Measurements from ENCODE around the gene AKR1D1. TPM values are rescaled to one million over a fixed set of nuclear protein-coding genes. Genes with fewer than 3 reads are reported as not detected.

The AKR1D1 gene
- total RNA-seq, 1 donor from 2014 or later = not detected

DNA sequence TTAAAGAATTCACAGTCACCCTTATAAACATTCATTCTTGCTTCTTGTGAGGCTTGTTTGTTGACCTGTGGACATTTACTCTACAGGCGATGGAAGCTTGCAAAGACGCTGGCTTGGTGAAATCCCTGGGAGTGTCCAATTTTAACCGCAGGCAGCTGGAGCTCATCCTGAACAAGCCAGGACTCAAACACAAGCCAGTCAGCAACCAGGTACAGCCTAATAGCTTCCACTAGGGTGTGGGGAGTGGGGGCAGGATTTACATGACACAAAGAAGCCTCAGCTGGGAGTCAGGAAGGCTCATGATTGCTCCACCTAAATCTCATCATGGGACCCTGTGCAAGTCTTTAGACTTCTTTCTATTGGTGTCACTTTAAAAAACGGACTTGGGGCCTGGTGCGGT, 29.0 kb downstream of the AKR1D1 start:
- intact Hi-C loops (cut with micrococcal nuclease) = no loop called here
- Mint-ChIP-seq H3K4me1 (ENCODE audit: low read depth) (no peaks in the 10 kb centered on the region), H3K27ac (no peak overlapping the region), H3K36me3 (ENCODE audit: low read depth) (no peaks in the 10 kb centered on the region), H3K9me3 (no peaks in the 10 kb centered on the region), H3K4me3 (no peak overlapping the region), H3K27me3 (ENCODE audit: insufficient read depth) (peaks cover 5% of the 10 kb centered on the region)
- DNase-seq (ENCODE audit: low spot score) = no peak

DNA sequence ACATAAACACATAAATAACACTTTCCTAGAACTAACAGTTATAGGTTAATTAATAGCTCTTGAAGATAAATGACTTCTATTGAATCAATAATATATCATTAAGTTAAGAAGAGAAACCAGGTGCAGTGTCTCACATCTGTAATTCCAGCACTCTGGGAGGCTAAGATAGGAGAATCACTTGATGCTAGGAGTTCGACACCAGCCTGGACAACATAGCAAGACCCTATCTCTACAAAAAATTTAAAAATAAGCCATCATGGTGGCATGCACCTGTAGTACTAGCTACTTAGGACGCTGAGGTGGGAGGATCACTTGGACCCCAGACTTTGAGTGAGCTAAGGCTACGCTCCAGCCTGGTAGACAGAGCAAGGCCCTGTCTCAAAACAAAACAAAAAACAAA, 38.8 kb downstream of the AKR1D1 start:
- no peak overlapping the region for H3K4me3 Mint-ChIP-seq
- intact Hi-C loops (cut with micrococcal nuclease) = no loop called here
- no peak overlapping the region for H3K27ac Mint-ChIP-seq
- no peaks in the 10 kb centered on the region for H3K9me3 Mint-ChIP-seq
- no peak for DNase-seq (ENCODE audit: low spot score)
- H3K4me1 Mint-ChIP-seq (ENCODE audit: low read depth) = no peaks in the 10 kb centered on the region
- peaks cover 8% of the 10 kb centered on the region for H3K27me3 Mint-ChIP-seq (ENCODE audit: insufficient read depth)
- no peaks in the 10 kb centered on the region for H3K36me3 Mint-ChIP-seq (ENCODE audit: low read depth)

DNA sequence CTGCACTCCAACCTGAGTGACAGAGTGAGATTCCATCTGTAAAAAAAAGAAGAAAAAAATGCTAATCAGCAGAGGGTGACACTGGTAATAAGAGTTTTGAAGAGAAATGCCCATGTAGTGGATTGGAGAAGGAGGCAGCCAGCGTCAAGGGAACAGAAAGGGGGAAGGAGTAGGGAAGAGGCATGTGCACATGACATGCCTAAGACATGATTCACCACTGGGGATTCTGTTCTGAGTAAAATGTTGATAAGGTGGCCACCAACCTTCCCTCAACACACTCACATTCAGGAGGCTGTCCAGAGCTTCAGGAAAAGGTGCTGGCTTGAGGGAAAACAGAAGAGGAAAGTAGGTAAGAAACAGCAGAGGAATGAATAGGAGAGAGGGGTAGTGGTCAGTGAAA, 39.9 kb downstream of the AKR1D1 start:
- no peak overlapping the region for H3K27ac Mint-ChIP-seq
- no peak for DNase-seq (ENCODE audit: low spot score)
- intact Hi-C loops (cut with micrococcal nuclease) = no loop called here
- H3K36me3 Mint-ChIP-seq (ENCODE audit: low read depth) = no peaks in the 10 kb centered on the region
- no peaks in the 10 kb centered on the region for H3K9me3 Mint-ChIP-seq
- no peaks in the 10 kb centered on the region for H3K4me1 Mint-ChIP-seq (ENCODE audit: low read depth)
- H3K27me3 Mint-ChIP-seq (ENCODE audit: insufficient read depth) = peaks cover 8% of the 10 kb centered on the region
- no peak overlapping the region for H3K4me3 Mint-ChIP-seq

DNA sequence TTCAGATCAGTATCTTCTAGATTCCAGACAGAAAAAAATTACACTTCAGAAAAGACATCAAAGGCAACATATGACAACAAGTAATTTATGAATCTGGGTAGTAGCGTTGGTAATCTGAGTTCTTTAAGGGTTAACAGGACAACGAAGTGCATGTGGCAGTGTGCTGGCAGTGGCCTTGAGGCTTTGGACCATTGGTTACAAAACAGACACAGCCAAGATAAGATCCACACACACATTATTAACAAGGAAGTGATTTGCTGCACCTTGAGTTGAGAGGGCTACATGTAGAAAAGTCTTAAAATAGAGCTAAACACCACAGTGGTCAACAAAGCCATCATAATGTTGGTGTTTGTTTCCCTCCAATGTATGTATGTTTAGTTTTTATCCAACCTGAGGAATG, 40.6 kb downstream of the AKR1D1 start:
- H3K27me3 Mint-ChIP-seq (ENCODE audit: insufficient read depth) = peaks cover 8% of the 10 kb centered on the region
- no peaks in the 10 kb centered on the region for H3K36me3 Mint-ChIP-seq (ENCODE audit: low read depth)
- intact Hi-C loops (cut with micrococcal nuclease) = no loop called here
- H3K27ac Mint-ChIP-seq = no peak overlapping the region
- no peaks in the 10 kb centered on the region for H3K9me3 Mint-ChIP-seq
- no peak for DNase-seq (ENCODE audit: low spot score)
- no peak overlapping the region for H3K4me3 Mint-ChIP-seq
- no peaks in the 10 kb centered on the region for H3K4me1 Mint-ChIP-seq (ENCODE audit: low read depth)

DNA sequence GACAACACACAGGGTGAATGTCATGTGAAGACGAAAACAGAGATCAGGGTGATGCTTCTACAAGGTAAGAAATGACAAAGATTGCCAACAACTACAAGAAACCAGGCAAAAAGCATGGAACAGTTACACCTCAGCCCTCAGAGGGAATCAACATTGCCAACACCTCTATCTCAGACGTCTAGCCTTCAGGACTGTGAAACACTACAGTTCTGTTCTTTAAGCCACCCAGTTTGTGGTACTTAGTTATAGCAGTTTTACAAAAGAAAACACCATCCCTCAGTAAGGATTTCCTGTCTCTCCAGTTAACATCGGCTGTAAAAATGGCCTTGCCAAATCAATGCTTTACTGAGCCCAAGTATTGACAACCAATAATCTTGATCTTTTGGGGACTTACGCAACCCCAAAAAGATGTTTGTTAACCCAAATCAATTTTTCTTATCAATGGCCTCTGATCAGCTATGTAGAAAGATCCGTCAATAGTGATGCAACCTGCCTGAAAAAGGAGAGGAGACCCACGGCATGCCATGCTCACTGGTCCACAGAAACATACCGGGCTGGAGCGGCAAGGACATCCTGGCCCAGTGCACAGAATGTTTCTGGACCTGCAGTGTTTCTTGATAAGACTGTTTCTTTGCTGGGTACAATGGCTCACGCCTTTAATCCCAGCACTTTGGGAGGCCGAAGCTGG, 44.0 kb downstream of the AKR1D1 start:
- H3K9me3 Mint-ChIP-seq = no peaks in the 10 kb centered on the region
- no peaks in the 10 kb centered on the region for H3K36me3 Mint-ChIP-seq (ENCODE audit: low read depth)
- peaks cover 6% of the 10 kb centered on the region for H3K27me3 Mint-ChIP-seq (ENCODE audit: insufficient read depth)
- no peak overlapping the region for H3K4me3 Mint-ChIP-seq
- intact Hi-C loops (cut with micrococcal nuclease) = no loop called here
- DNase-seq (ENCODE audit: low spot score) = no peak
- H3K27ac Mint-ChIP-seq = no peak overlapping the region
- H3K4me1 Mint-ChIP-seq (ENCODE audit: low read depth) = no peaks in the 10 kb centered on the region

DNA sequence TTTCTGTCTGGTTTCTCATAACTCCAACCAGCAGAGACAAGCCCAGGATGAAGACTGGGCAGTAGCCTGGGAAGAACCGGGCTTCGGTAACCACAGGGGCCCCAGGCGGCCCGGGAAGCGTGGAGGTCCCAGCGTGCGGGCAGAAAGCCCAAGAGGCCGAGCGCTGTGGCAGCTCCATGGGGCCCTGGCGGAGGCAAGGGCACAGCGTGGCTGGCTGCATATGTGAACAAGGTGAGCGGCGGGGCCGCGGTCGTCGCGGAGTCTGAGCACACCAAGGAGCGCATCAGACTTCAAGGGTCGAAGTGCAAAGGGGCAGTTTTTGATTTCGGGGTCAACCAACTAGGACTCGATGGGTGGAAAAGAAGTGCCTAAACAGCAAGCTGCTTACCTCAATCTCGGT, 45.9 kb downstream of the AKR1D1 start:
- intact Hi-C loops (cut with micrococcal nuclease) = no loop called here
- no peak for DNase-seq (ENCODE audit: low spot score)
- H3K4me3 Mint-ChIP-seq = no peak overlapping the region
- H3K27ac Mint-ChIP-seq = no peak overlapping the region
- H3K9me3 Mint-ChIP-seq = no peaks in the 10 kb centered on the region
- H3K36me3 Mint-ChIP-seq (ENCODE audit: low read depth) = no peaks in the 10 kb centered on the region
- peaks cover 2% of the 10 kb centered on the region for H3K27me3 Mint-ChIP-seq (ENCODE audit: insufficient read depth)
- no peaks in the 10 kb centered on the region for H3K4me1 Mint-ChIP-seq (ENCODE audit: low read depth)

DNA sequence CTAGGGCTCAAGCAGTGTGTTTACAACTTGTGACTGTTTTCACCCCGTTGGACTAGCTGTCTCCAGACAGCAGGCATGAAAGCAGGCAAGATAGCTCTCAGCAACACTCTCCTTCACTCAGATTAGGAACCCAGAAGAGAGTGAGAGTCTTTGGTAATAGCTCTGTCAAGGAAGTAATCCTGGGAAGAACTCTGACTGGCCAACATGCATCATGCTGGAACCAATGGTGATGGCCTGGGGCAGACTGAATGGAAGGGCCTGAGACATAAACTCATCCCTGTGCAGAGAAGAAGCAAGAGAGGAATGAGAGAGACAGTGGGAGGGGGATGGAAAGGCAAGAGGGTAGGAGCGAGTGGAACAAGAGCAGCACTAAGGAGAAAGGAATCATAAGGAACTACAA, 48.9 kb downstream of the AKR1D1 start:
- intact Hi-C loops (cut with micrococcal nuclease) = no loop called here
- H3K27ac Mint-ChIP-seq = no peak overlapping the region
- no peak overlapping the region for H3K4me3 Mint-ChIP-seq
- no peak for DNase-seq (ENCODE audit: low spot score)
- no peaks in the 10 kb centered on the region for H3K36me3 Mint-ChIP-seq (ENCODE audit: low read depth)
- H3K27me3 Mint-ChIP-seq (ENCODE audit: insufficient read depth) = no peaks in the 10 kb centered on the region
- no peaks in the 10 kb centered on the region for H3K4me1 Mint-ChIP-seq (ENCODE audit: low read depth)
- H3K9me3 Mint-ChIP-seq = no peaks in the 10 kb centered on the region

DNA sequence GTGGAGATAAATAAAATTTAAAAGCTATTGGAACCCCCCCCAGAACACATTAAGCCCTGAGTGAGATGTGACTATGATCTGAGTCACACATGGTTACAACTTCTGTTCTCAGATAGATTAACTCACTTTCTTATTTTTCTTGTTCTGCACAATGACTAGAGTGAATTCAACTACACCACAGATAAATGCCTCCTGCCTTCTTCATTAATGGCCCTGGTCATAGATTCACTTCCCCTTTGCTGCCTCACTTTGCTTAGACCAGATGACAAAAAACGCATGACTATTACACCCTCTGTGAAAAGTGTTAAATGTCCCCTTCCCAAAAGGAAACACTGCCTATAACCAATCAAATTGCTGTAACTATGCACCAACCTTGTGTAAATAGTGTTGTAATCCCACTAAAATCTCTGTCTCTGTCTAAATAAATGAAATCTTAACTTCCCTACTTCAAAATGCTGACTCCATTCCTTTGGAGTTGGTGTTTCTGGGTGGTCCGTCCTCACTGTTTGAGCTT, 49.4 kb downstream of the AKR1D1 start:
- no peaks in the 10 kb centered on the region for H3K9me3 Mint-ChIP-seq
- intact Hi-C loops (cut with micrococcal nuclease) = no loop called here
- H3K4me3 Mint-ChIP-seq = no peak overlapping the region
- H3K36me3 Mint-ChIP-seq (ENCODE audit: low read depth) = no peaks in the 10 kb centered on the region
- H3K4me1 Mint-ChIP-seq (ENCODE audit: low read depth) = no peaks in the 10 kb centered on the region
- H3K27me3 Mint-ChIP-seq (ENCODE audit: insufficient read depth) = no peaks in the 10 kb centered on the region
- no peak overlapping the region for H3K27ac Mint-ChIP-seq
- no peak for DNase-seq (ENCODE audit: low spot score)

DNA sequence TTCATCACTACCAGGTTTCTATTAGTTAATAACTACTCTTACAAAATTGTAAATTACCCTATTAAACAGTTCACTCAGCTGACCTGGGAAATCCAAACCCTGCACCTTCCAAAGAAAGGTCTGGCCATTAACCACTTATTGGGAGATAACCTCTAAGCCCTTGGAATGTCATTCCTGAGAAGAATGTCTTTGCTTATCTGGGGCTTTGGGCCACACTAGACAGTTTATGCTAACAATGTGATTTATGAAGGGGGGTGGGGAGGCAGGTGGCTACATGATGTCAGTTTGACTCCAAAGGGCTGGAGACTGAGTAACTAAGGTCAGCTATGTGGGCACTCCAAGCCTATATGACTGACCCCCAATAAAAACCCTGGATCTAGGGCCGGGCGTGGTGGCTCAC, 50.7 kb downstream of the AKR1D1 start:
- Mint-ChIP-seq H3K4me3 (no peak overlapping the region), H3K9me3 (no peaks in the 10 kb centered on the region), H3K27me3 (ENCODE audit: insufficient read depth) (no peaks in the 10 kb centered on the region), H3K4me1 (ENCODE audit: low read depth) (no peaks in the 10 kb centered on the region), H3K36me3 (ENCODE audit: low read depth) (no peaks in the 10 kb centered on the region), H3K27ac (no peak overlapping the region)
- intact Hi-C loops (cut with micrococcal nuclease) = no loop called here
- DNase-seq (ENCODE audit: low spot score) = no peak

DNA sequence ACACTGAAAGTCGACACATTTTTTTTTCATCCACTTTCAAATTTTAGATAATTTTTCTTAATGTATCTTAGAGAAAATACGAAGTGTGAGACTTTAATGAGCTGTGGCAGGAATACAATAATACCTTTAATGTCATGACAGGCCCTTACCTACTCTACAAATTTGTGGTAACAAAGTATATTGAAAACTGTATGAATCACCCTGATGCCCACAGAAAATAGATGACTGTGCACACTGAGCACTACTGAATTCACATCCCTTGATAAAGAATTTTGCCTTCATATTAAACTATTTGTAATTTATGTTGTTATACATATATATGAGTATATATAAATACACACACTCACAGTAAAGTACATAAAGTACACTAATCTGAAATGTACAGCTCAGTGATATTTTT, 51.7 kb downstream of the AKR1D1 start:
- Mint-ChIP-seq H3K4me1 (ENCODE audit: low read depth) (no peaks in the 10 kb centered on the region), H3K9me3 (no peaks in the 10 kb centered on the region), H3K4me3 (no peak overlapping the region), H3K27ac (no peak overlapping the region), H3K36me3 (ENCODE audit: low read depth) (no peaks in the 10 kb centered on the region), H3K27me3 (ENCODE audit: insufficient read depth) (no peaks in the 10 kb centered on the region)
- intact Hi-C loops (cut with micrococcal nuclease) = no loop called here
- no peak for DNase-seq (ENCODE audit: low spot score)

DNA sequence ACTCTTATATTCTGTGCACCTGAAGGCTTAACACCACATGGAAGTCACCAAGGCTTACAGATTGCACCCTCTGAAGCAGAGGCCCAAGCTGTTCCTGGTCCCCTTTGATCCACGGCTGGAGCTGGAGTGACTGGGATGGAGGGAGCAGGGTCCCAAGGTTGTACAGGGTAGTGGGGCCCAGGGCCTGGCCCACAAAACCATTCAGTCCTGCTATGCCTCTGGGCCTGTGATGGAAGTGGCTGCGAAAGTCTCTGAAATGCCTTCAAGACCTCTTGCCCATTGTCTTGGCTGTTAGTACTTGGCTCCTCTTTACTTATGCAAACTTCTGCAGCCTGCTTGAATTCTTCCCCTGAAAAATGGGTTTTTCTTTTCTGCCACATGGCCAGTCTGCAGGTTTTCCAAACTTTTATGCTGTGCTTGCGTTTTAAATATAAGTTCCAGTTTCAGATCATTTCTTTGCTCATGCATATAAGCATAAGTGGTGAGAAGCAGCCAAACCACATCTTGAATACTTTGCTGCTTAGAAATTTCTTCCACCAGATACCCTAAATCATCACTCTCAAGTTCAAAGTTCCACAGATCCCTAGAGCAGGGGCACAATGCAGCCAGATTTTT, 53.4 kb downstream of the AKR1D1 start:
- intact Hi-C loops (cut with micrococcal nuclease) = no loop called here
- H3K9me3 Mint-ChIP-seq = no peaks in the 10 kb centered on the region
- DNase-seq (ENCODE audit: low spot score) = no peak

DNA sequence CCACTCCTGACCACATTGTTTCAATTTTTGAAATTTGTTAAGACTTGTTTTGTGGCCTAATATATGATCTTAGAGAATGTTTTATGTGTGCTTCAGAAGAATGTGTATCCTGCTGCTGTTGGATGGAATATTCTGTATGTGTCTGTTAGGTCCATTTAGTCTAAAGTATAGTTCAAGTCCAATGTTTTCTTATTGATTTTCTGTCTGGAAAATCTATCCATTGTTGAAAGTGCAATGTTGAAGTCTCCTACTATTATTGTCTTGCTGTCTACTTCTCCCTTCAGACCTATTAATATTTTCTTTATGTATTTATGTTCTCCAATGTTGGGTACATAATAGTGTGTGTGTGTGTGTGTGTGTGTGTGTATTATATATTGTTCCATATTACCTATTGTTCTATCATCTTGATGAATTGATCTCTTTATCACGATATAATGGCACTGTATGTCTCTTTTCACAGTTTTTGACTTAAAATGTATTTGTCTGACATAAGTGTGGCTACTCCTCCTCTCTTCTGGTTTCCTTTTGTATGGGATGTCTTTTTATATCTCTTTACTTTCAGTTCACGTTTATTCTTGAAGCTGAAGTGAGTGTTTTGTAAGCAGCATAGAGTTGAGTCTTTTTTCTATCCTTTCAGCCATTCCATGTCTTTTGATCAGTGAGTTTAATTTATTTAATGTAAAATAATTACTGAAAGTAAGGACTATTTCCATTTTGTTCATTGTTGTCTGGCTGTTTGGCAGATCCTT, 61.3 kb downstream of the AKR1D1 start:
- Mint-ChIP-seq H3K36me3 (ENCODE audit: low read depth) (no peaks in the 10 kb centered on the region), H3K27ac (no peak overlapping the region), H3K4me3 (no peak overlapping the region), H3K27me3 (ENCODE audit: insufficient read depth) (peaks cover 2% of the 10 kb centered on the region), H3K9me3 (no peaks in the 10 kb centered on the region), H3K4me1 (ENCODE audit: low read depth) (no peaks in the 10 kb centered on the region)
- DNase-seq (ENCODE audit: low spot score) = no peak
- intact Hi-C loops (cut with micrococcal nuclease) = no loop called here

More for the DNA sequence above, 53.4 kb downstream of the AKR1D1 start:
- no peak overlapping the region for H3K27ac Mint-ChIP-seq
- H3K4me1 Mint-ChIP-seq (ENCODE audit: low read depth) = no peaks in the 10 kb centered on the region
- H3K4me3 Mint-ChIP-seq = no peak overlapping the region
- H3K27me3 Mint-ChIP-seq (ENCODE audit: insufficient read depth) = no peaks in the 10 kb centered on the region
- H3K36me3 Mint-ChIP-seq (ENCODE audit: low read depth) = no peaks in the 10 kb centered on the region

DNA sequence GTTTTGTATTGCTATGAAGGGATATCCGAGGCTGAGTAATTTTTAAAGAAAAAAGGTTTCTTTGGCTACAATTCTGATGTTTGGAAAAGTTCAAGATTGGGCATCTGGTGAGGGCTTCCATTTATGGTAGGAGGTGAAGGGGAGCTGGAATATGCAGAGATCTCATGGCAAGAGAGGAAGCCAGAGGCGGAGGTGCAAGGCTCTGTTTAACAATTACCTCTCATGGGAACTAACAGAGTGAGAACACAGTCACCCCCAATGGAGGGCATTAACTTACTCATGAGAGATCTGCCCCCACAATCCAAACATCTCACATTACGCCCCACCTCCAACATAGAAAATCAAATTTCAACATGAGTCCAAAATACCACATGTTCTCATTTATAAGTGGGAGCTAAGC, 62.0 kb downstream of the AKR1D1 start:
- Mint-ChIP-seq H3K4me3 (no peak overlapping the region), H3K4me1 (ENCODE audit: low read depth) (no peaks in the 10 kb centered on the region), H3K27ac (no peak overlapping the region), H3K36me3 (ENCODE audit: low read depth) (no peaks in the 10 kb centered on the region), H3K27me3 (ENCODE audit: insufficient read depth) (peaks cover 5% of the 10 kb centered on the region), H3K9me3 (no peaks in the 10 kb centered on the region)
- DNase-seq (ENCODE audit: low spot score) = no peak
- intact Hi-C loops (cut with micrococcal nuclease) = no loop called here
